HepG2 (cell line): Measurements from ENCODE around the gene C14orf93. TPM values are rescaled to one million over a fixed set of nuclear protein-coding genes. Genes with fewer than 3 reads are reported as not detected.

ENCODE experiments used
- ATAC-seq: fragments of 200-7000 bp; cut with Tn5 transposase; 3 replicates; pipeline ENCODE4 v1.9.1; 2020; ENCODE audit warnings: mild to moderate bottlenecking, moderate library complexity
- BruUV-seq: library from RNA; stranded (reverse); fragments of 400-500 nt; replicated peaks from 2 replicates; lab custom pipeline; 2021; lab: Mats Ljungman, UMichigan
- CTCF ChIA-PET: fragments of 300-600 bp; formaldehyde crosslinking; extraction: SDS; loops from one replicate; lab custom pipeline; 2021; ENCODE audit warnings: low total read pairs, inconsistent platforms, low intra/inter-chr PET ratio; lab: Yijun Ruan, JAX
- POLR2A ChIA-PET: fragments of 350-600 bp; sonication (Branson Sonifier 250); formaldehyde crosslinking; loops from one replicate; lab custom pipeline; 2020; ENCODE audit warnings: antibody characterized with exemption, inconsistent platforms; lab: Yijun Ruan, JAX
- DNase-seq: peaks from one replicate; pipeline ENCODE4 v3.0.0-alpha.2; 2015; ENCODE audit warnings: low spot score
- FAIRE-seq: peaks from 3 replicates; lab custom pipeline; 2011; peaks lifted over from hg19 to GRCh38; lab: Jason Lieb, UNC
- H2AFZ ChIP-seq: one replicate; pipeline ENCODE4 v1.6.1; 2011; ENCODE audit warnings: low read length, inconsistent platforms
- H3K27ac ChIP-seq: fragments of 300-600 bp; 3 replicates; pipeline ENCODE4 v1.8.0; 2011; ENCODE audit warnings: mixed run types, mild to moderate bottlenecking, mixed read lengths, low read length, inconsistent platforms; ENCODE audit not compliant: insufficient read depth; ENCODE audit errors: extremely low read length
- H3K27me3 ChIP-seq, 2 experiments: fragments of 200-600 bp in 1 of 2; 2 replicates in 1 of 2; 3 replicates in 1 of 2; pipeline versions ENCODE4 v1.6.0 to v1.8.0; 2011; ENCODE audit warnings: low read length in 2 of 2, mild to moderate bottlenecking in 2 of 2, moderate library complexity in 2 of 2, inconsistent platforms in 1 of 2; ENCODE audit not compliant: insufficient read depth in 2 of 2, control insufficient read depth in 1 of 2
- H3K36me3 ChIP-seq, 2 experiments: fragments of 200-600 bp in 1 of 2; replicated peaks in 1 of 2; 2 replicates in 1 of 2; 3 replicates in 1 of 2; pipeline versions ENCODE4 v1.5.1 to v1.8.0; 2011; ENCODE audit warnings: low read length in 2 of 2, inconsistent platforms in 1 of 2; ENCODE audit not compliant: insufficient read depth in 2 of 2, control insufficient read depth in 1 of 2
- H3K4me1 ChIP-seq: 2 replicates; pipeline ENCODE4 v1.5.1; 2012; ENCODE audit warnings: low read length, inconsistent platforms; ENCODE audit not compliant: insufficient read depth
- H3K4me2 ChIP-seq: 2 replicates; pipeline ENCODE4 v1.6.0; 2011; ENCODE audit warnings: low read depth, low read length, inconsistent platforms
- H3K4me3 ChIP-seq, 3 experiments: fragments of 200-600 bp in 1 of 3; sonication (generic), shearing (Covaris generic) in 1 of 3; replicated peaks in 1 of 3; 2 replicates each; pipeline ENCODE4 v1.5.1; 2011 to 2016; ENCODE audit warnings: low read length in 3 of 3, inconsistent platforms in 2 of 3, low read depth in 2 of 3, mild to moderate bottlenecking in 2 of 3, control low read depth in 1 of 3, mixed read lengths in 1 of 3; ENCODE audit not compliant: insufficient read depth in 1 of 3
- H3K79me2 ChIP-seq: one replicate; pipeline ENCODE4 v1.6.1; 2011; ENCODE audit warnings: low read length, inconsistent platforms; ENCODE audit not compliant: insufficient read depth
- H3K9ac ChIP-seq: 2 replicates; pipeline ENCODE4 v1.6.0; 2011; ENCODE audit warnings: mild to moderate bottlenecking, low read depth, low read length, inconsistent platforms; ENCODE audit not compliant: insufficient read depth
- H3K9me3 ChIP-seq: 2 replicates; pipeline ENCODE4 v1.5.1; 2012; ENCODE audit warnings: mild to moderate bottlenecking, low read length
- H4K20me1 ChIP-seq: 2 replicates; pipeline ENCODE4 v1.6.0; 2011; ENCODE audit warnings: inconsistent platforms, mild to moderate bottlenecking, low read length, moderate library complexity; ENCODE audit not compliant: insufficient read depth
- EP300 ChIP-seq, 3 experiments: sonication (generic) in 1 of 3; formaldehyde crosslinking in 1 of 3; IDR thresholded peaks; 2 replicates each; pipeline versions ENCODE4 v1.5.1 to v1.6.1; 2011 to 2020; ENCODE audit warnings: low read depth in 2 of 3, low read length in 2 of 3, borderline replicate concordance in 1 of 3, improper control_type of control experiment in 1 of 3, mild to moderate bottlenecking in 1 of 3, missing genetic modification reagents in 1 of 3, moderate library complexity in 1 of 3
- GTF3A ChIP-seq: sonication (generic); formaldehyde crosslinking; conservative IDR thresholded peaks from 2 replicates; pipeline ENCODE4 v1.4.0; 2020; ENCODE audit warnings: mild to moderate bottlenecking, missing genetic modification reagents
- HNF1A ChIP-seq, 2 experiments: sonication (generic) in 1 of 2; formaldehyde crosslinking in 1 of 2; IDR thresholded peaks; 2 replicates each; pipeline versions ENCODE4 v1.4.0 to v1.6.1; 2016 to 2020; ENCODE audit warnings: borderline replicate concordance in 1 of 2, low read depth in 1 of 2, mild to moderate bottlenecking in 1 of 2, missing genetic modification reagents in 1 of 2
- JUND ChIP-seq: sonication (generic); formaldehyde crosslinking; IDR thresholded peaks from 2 replicates; pipeline ENCODE4 v1.8.0; 2022; ENCODE audit warnings: mild to moderate bottlenecking, missing genetic modification reagents
- NONO ChIP-seq, 2 experiments: fragments of 450-650 bp in 1 of 2; sonication (generic) in 1 of 2; formaldehyde crosslinking in 1 of 2; IDR thresholded peaks in 1 of 2; conservative IDR thresholded peaks in 1 of 2; 2 replicates each; pipeline versions ENCODE4 v1.6.1 to v1.8.0; 2017 to 2022; ENCODE audit warnings: mild to moderate bottlenecking in 1 of 2, missing genetic modification reagents in 1 of 2, moderate library complexity in 1 of 2
- PAF1 ChIP-seq: IDR thresholded peaks from 2 replicates; pipeline ENCODE4 v1.6.1; 2016; ENCODE audit warnings: missing genetic modification reagents, missing compliant biosample characterization
- PCBP2 ChIP-seq: fragments of 200-400 bp; formaldehyde crosslinking; optimal IDR thresholded peaks from 2 replicates; pipeline ENCODE3; 2018; ENCODE audit warnings: low read length, low read depth; ENCODE audit not compliant: poor library complexity, severe bottlenecking
- POLR2A ChIP-seq, 2 experiments: IDR thresholded peaks; 2 replicates each; pipeline ENCODE4 v1.6.1; 2011; ENCODE audit warnings: low read depth in 2 of 2, low read length in 2 of 2, mild to moderate bottlenecking in 1 of 2, moderate library complexity in 1 of 2; ENCODE audit not compliant: insufficient read depth in 1 of 2
- POLR2AphosphoS2 ChIP-seq: IDR thresholded peaks from 2 replicates; pipeline ENCODE4 v1.6.1; 2011; ENCODE audit warnings: low read depth, low read length, improper control_type of control experiment
- POLR2G ChIP-seq: fragments of 200-400 bp; formaldehyde crosslinking; IDR thresholded peaks from 2 replicates; pipeline ENCODE4 v1.6.1; 2018; ENCODE audit warnings: mild to moderate bottlenecking, low read depth, low read length, moderate library complexity
- ZC3H13 ChIP-seq: sonication (generic); formaldehyde crosslinking; IDR thresholded peaks from 2 replicates; pipeline ENCODE4 v1.8.1; 2023; ENCODE audit warnings: mild to moderate bottlenecking, missing genetic modification reagents, moderate library complexity
- ZFX ChIP-seq: sonication (generic); formaldehyde crosslinking; IDR thresholded peaks from 2 replicates; pipeline ENCODE4 v1.4.0; 2020; ENCODE audit warnings: mild to moderate bottlenecking, low read depth, missing genetic modification reagents, moderate library complexity
- ZNF484 ChIP-seq: sonication (generic); formaldehyde crosslinking; IDR thresholded peaks from 2 replicates; pipeline ENCODE4 v1.5.1; 2020; ENCODE audit warnings: mild to moderate bottlenecking, low read depth, missing genetic modification reagents, borderline replicate concordance
- ZNF605 ChIP-seq: sonication (generic); formaldehyde crosslinking; IDR thresholded peaks from 2 replicates; pipeline ENCODE4 v1.8.0; 2022; ENCODE audit warnings: mild to moderate bottlenecking, missing genetic modification reagents
- ZNF713 ChIP-seq: sonication (generic); formaldehyde crosslinking; IDR thresholded peaks from 2 replicates; pipeline ENCODE4 v1.4.0; 2020; ENCODE audit warnings: mild to moderate bottlenecking, missing genetic modification reagents
- WGBS: methylation state at CpG from one replicate; pipeline ENCODE4 v1.1.6; 2017; ENCODE audit warnings: low lambda C conversion rate; 5-methylcytosine and 5-hydroxymethylcytosine counted together
- in situ Hi-C: cut with HindIII; loops from 2 replicates; pipeline ENCODE4 v1.10.0; 2017; ENCODE audit warnings: low pct_unique_long_range_greater_than_20kb; ENCODE audit not compliant: extremely low pct_ligation_motif_present
- intact Hi-C: fragments of 100-400 bp; cut with micrococcal nuclease; formaldehyde crosslinking; loops from one replicate; pipeline ENCODE4 v1.10.0; 2022; ENCODE audit not compliant: unreplicated experiment
- polyA plus RNA-seq, 8 experiments: library from polyadenylated mRNA; depleted of rRNA in 3 of 8; stranded (reverse) in 7 of 8; unstranded in 1 of 8; fragments of >200 nt; fragmentation: Illumina TruSeq in 4 of 8; extraction: Trizol in 4 of 8; gene quantifications; 2 replicates each; pipeline versions ENCODE4 v1.2.1 to v1.2.3, GENCODE V29; 2011 to 2016; ENCODE audit warnings: low read depth in 4 of 8, missing spikeins in 1 of 8, mixed read lengths in 1 of 8; ENCODE audit not compliant: insufficient read depth in 1 of 8
- total RNA-seq, 5 experiments: library from RNA; depleted of rRNA; stranded (reverse); fragments of >200 nt; fragmentation: Illumina TruSeq; extraction: Trizol; gene quantifications; 2 replicates each; pipeline ENCODE4 v1.2.3, GENCODE V29; 2016; ENCODE audit warnings: low read depth in 1 of 5

C14orf93 gene
- total and polyA plus RNA-seq, 2 of the 13 experiments (the other 11 are each of a cell fraction or from before 2014, with no cell fraction given), result 11.4 to 22.5 TPM

GRCh38 chr14:23023022-23023794, 13.3 kb upstream of the C14orf93 start:
- Histone ChIP-seq H3K9ac (no peak overlapping the region), H3K9me3 (no peaks in the 10 kb centered on the region), H3K4me1 (peaks cover 17% of the 10 kb centered on the region), H3K4me3 (no peak overlapping the region), H3K4me2 (no peak overlapping the region), H3K79me2 (peaks cover 2% of the 10 kb centered on the region), H4K20me1 (0 out of 2 replicates have a peak, but pooled peaks cover 6% of the 10 kb centered on the region), H2AFZ (no peak overlapping the region), H3K36me3 (peaks cover 14 to 26% of the 10 kb centered on the region in 2 experiments), H3K27ac (no peak overlapping the region), H3K27me3 (no peaks in the 10 kb centered on the region)
- FAIRE-seq, result no peak
- BruUV-seq, result no TSS peak
- DNase-seq, result no peak
- in situ Hi-C loops (no loop called here), intact Hi-C loops (no loop called here)
- ATAC-seq, result no peak
- ChIA-PET CTCF (no interaction called here), POLR2A (interaction anchor here (0.7 to 15.1 kb wide), 9 partner anchors 8 to 48 kb away, joined by 3 to 203 read pairs (median 4); partner anchors contain the start of genes AJUBA and PSMB5)
- WGBS, result 93% methylated on average over 8 of the region's 8 CpGs
- no peak for TF ChIP-seq ZNF713
- TF ChIP-seq JUND, result peak; percentile 16; the same call in 1 of the 2 replicates
- 0 out of 4 replicates have a peak, but pooled peaks of 1 of the 2 experiments have one; percentile 5 for TF ChIP-seq EP300 (IDR thresholded peaks at IDR 0.05; ENCODE audit: low read depth in 2 of 2, low read length in 2 of 2)
- no peak for TF ChIP-seq EP300 (CRISPR knock-in tag; IDR thresholded peaks at IDR 0.05; ENCODE audit: borderline replicate concordance)
- TF ChIP-seq NONO (IDR thresholded peaks at IDR 0.05), result no peak
- TF ChIP-seq NONO (CRISPR knock-in tag; conservative IDR thresholded peaks at IDR 0.05), result peak; percentile 32; the same call in 1 of the 2 replicates
- TF ChIP-seq ZFX (CRISPR knock-in tag), result no peak
- peak in 1 of 2 experiments; percentile 45; a peak in 2 of 4 replicates for TF ChIP-seq POLR2A (IDR thresholded peaks at IDR 0.05; ENCODE audit: insufficient read depth in 1 of 2, low read depth in 2 of 2, low read length in 2 of 2)
- no peak for TF ChIP-seq HNF1A (IDR thresholded peaks at IDR 0.05; ENCODE audit: low read depth)
- TF ChIP-seq HNF1A (CRISPR knock-in tag; IDR thresholded peaks at IDR 0.05; ENCODE audit: borderline replicate concordance), result no peak
- no peak for TF ChIP-seq ZNF484
- TF ChIP-seq POLR2G, result peak; percentile 43
- TF ChIP-seq POLR2AphosphoS2, result 0 out of 2 replicates have a peak, but pooled peaks have one; percentile 54
- peak; percentile 76; the same call in 1 of the 2 replicates for TF ChIP-seq PAF1 (CRISPR knock-in tag)
- TF ChIP-seq ZNF605, result 0 out of 2 replicates have a peak, but pooled peaks have one; percentile 28
- TF ChIP-seq GTF3A (CRISPR knock-in tag), result 0 out of 2 replicates have a peak, but pooled peaks have one; percentile 46
- TF ChIP-seq PCBP2, result peak; percentile 28
- TF ChIP-seq ZC3H13 (CRISPR knock-in tag), result 0 out of 2 replicates have a peak, but pooled peaks have one; percentile 53
